Dermis microvascular lymphatic vessel endothelial cell (primary cell): Measurements from ENCODE around the gene GRK5. TPM values are rescaled to one million over a fixed set of nuclear protein-coding genes. Genes with fewer than 3 reads are reported as not detected.
"Not testable (repeated sequence)": the region's sequence is repeated elsewhere in the genome, so short reads cannot be mapped to it uniquely, and the experiment has no call there.

ENCODE experiments used
- DNase-seq, 2 donors: peaks; one replicate each; pipeline versions ENCODE4 v3.0.0 to v3.0.0-alpha.2; 2010; ENCODE audit warnings: low read depth in 2 of 2
- total RNA-seq: library from RNA; depleted of rRNA; stranded (reverse); fragments of >200 nt; gene quantifications from 2 replicates; pipeline ENCODE4 v1.2.1, GENCODE V29; 2014

GRK5 gene
- total RNA-seq, 1 donor from 2014 or later, result 28.0 TPM

GRCh38 chr10:119248184-119248583 is 40.8 kb downstream of the GRK5 start:
- no peak for DNase-seq

GRCh38 chr10:119248681-119249080 is 41.3 kb downstream of the GRK5 start:
- DNase-seq, result no peak

DNA sequence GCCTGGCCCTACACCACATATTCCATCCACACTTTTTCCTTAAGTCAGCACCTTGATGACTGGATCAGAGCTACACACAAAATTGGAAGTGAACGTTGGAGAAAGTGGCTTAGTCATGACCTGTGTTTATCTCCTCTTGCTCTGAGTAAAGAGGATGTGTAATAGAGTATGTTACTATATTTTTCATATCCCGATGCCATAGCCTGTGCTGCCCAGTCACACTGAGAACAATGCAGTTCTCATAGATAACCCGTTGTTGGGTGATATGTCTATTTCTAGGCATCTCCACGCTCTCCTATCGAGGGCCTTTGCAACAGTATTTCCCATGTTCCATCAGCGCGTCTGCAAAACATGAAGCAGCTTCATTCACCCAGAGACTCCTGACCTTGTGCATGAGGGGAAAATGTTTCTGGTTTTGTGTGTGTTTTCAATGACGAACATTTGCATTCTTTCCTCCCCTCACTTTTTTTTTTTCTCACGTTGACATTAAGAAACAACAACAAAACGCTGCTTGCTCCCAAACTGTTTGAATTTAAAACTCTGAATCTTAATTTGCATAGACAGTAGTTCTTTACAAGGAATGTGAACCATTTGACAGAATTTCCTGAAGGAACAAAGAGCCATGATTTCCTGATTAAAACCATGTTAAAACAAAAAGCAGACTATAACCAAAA is 43.4 kb downstream of the GRK5 start:
- peak; percentile 56 to 91 for DNase-seq

DNA sequence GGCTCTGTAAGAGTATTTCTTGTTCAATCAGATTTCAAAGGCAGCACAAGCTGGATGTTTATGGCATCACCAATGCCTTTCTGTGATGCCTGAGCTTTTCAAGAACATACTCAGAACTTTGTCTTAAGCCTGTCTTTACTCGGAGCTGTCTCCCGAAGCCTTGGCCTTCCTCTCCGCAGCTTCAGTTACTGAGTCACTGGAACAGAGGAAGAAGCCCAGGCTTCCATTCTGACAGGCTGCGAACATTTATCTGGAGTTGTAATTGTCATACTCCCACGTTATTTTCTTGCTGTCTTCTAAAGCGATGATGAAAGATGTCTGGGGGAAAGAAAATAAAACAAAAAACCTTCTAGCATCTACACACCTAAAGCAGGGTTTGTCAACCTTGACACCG is 43.9 kb downstream of the GRK5 start:
- peak in 1 of 2 donors; percentile 78 for DNase-seq

GRCh38 chr10:119252051-119252465 is 44.7 kb downstream of the GRK5 start:
- DNase-seq, result no peak

GRCh38 chr10:119252470-119253151 is 45.2 kb downstream of the GRK5 start:
- DNase-seq, result no peak

GRCh38 chr10:119253433-119254174 is 46.2 kb downstream of the GRK5 start:
- peak; percentile 68 to 73 for DNase-seq

GRCh38 chr10:119254335-119254734 is 47.0 kb downstream of the GRK5 start:
- DNase-seq, result no peak

DNA sequence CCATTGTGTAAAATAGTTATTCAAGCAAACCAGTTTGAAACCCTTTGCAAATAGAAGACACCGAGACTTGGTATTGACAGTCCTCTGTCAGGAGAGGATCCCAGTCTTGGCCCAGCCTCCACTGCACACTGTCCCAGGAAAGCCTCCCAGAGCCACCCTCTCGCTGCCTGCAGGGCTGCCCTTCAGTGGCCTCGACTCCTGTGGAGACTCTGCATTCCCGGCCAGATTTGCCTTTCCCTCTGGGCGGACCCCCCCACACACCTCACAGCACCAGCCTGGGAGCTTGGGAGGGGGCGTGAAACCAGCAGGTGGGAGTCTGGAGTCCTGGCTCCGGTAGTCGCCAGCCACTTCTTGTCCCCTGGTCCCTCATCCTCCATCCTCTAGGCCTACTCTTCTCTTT is 48.7 kb downstream of the GRK5 start:
- no peak for DNase-seq

GRCh38 chr10:119256897-119257296 is 49.5 kb downstream of the GRK5 start:
- DNase-seq, result no peak

- DNase-seq, result no peak
Observed at GRCh38 chr10:119257899-119258419, 50.6 kb downstream of the GRK5 start.

DNA sequence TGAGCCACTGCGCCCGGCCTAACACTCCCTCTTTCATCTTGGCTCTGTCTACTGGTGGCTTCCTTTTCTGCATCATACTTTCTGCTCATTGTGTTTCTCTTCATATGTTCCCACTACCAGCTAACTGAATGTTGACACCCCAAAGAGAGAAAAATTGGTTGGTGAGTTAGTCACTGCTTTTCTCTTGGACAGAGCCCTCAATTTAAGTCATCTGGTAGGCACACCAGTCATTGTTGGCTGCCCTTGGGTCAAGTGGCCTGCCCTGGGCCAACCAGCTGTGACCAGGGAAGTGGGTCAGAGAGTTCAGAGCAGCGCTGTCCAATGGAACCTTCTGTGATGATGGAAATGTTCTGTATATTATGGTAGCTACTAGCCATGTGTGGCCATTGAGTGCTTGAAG is 52.0 kb downstream of the GRK5 start:
- no peak for DNase-seq

DNA sequence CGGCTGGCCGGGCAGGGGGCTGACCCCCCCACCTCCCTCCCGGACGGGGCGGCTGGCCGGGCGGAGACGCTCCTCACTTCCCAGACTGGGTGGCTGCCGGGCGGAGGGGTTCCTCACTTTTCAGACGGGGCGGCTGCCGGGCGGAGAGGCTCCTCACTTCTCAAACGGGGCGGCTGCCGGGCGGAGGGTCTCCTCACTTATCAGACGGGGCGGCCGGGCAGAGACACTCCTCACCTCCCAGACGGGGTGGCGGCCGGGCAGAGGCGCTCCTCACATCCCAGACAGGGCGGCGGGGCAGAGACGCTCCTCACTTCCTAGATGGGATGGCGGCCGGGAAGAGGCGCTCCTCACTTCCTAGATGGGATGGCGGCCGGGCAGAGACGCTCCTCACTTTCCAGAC is 53.6 kb downstream of the GRK5 start:
- DNase-seq, result not testable (repeated sequence)

- peak; percentile 42 to 82 for DNase-seq
Observed at GRCh38 chr10:119263951-119264617, 56.7 kb downstream of the GRK5 start.

- DNase-seq, result no peak
Observed at GRCh38 chr10:119265691-119266090, 58.3 kb downstream of the GRK5 start.

DNA sequence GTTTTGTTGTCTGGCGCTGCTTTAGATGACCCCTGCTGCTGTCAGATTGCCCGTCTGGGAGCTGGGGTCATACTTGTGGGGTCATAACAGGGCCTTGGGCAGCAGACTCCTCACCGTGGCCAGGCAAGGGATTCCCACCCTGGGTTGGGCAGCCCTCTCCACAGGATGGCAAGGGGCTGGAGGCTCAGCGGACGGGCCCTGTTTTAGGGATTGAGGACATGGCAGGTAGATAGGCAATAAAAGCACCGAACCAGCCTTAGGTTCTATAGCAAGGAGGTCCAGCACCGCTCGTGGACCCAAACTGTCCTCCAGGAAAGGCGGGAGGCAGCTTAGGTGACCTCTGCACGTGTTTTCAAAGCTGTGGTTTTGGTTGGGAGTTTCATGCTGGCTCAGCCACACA is 60.0 kb downstream of the GRK5 start:
- no peak for DNase-seq

GRCh38 chr10:119268428-119268827 is 61.1 kb downstream of the GRK5 start:
- DNase-seq, result no peak

DNA sequence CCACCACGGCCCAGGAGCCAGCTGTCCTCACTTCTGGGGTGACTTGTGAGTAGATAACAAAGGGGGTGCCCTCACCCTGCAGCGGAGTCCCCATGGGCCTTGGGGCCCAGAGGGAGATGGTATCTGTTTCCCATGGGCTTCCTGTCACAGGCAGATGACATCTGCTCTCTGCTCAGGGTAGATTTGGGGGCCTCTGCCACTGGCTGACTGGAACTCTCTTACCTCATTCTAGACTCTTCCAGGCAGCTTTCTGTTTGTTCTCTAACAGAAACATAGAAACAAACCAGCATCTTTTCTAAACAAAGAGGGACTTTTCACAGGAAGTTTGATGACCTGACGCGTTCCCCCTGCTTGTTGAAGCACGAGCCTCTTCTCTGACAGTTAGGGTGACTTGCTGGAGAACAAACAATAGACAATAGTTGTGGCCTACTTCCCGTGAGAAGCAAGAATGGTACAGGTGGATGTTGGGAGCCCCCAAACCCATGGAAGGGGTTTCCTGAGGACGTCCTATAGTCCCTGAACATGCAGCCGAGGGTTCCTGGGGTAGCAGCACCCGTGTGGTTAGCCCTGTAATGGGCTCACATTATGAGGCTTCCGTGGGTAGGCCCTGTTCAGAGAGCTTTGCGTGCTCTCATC is 61.6 kb downstream of the GRK5 start:
- DNase-seq, result peak; percentile 66 to 80

- no peak for DNase-seq
Observed at GRCh38 chr10:119269737-119270136, 62.4 kb downstream of the GRK5 start.

DNA sequence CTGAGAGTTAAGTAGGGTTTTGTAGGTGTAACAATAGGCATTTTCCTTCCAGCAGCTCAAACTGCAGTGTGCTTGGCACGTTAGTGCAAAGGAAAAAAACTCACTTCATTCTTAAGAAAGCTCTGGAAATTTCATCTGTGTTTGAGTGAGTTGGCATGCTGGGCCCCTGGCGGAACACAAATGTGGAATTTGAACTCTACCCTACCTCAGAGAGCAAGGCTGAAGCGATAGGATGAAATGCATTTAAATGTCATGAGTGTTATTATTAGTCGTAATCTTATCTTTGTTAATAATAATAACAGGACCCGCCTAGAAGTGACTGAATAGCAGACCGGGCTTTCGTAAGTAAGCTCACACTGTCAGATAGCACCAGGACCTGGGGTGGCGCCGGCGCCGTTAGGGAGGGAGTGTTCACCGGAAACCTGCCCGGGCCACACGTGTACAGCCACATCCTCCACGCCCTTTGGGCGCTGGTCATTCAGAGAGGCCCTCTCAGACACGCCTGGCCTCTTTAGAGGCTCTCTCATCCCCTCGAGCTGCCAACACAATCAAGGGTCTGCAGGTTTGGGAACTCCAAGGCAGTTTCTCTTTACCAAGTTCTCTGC is 63.5 kb downstream of the GRK5 start:
- peak; percentile 50 to 86 for DNase-seq

- not testable (repeated sequence) for DNase-seq
Observed at GRCh38 chr10:119272338-119272734, 65.0 kb downstream of the GRK5 start.
